NOMO-1 treated with dmso at 0.1 percent for 144 hours (cell line): Measurements from ENCODE around the gene HTR6.

ENCODE experiments used
- DNase-seq: peaks from one replicate; lab custom pipeline; 2025; ENCODE audit not compliant: unreplicated experiment; lab: John Stamatoyannopoulos, UW

HTR6 gene

GRCh38 chr1:19685994-19686393 lies 21.3 kb downstream of the HTR6 start:
- no peak for DNase-seq

DNA sequence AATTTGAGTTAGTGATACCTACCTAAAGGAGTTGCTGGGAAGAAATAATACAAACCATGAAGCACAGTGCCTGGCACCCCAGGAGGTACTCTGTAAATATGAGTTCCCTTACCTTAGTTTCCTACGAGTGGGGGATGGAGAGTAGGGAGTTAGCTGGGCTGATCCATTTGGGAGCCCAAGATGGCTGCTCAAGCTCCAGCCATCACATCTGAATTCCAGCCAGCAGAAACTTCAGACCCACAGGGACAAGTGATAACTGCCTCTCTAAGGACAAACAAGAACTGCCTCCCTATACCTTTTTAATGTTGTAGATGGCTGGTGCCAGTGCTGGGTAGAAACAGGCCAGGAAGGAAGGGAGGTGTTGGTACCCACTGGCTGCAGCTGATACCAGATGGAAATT lies 22.7 kb downstream of the HTR6 start:
- no peak for DNase-seq

DNA sequence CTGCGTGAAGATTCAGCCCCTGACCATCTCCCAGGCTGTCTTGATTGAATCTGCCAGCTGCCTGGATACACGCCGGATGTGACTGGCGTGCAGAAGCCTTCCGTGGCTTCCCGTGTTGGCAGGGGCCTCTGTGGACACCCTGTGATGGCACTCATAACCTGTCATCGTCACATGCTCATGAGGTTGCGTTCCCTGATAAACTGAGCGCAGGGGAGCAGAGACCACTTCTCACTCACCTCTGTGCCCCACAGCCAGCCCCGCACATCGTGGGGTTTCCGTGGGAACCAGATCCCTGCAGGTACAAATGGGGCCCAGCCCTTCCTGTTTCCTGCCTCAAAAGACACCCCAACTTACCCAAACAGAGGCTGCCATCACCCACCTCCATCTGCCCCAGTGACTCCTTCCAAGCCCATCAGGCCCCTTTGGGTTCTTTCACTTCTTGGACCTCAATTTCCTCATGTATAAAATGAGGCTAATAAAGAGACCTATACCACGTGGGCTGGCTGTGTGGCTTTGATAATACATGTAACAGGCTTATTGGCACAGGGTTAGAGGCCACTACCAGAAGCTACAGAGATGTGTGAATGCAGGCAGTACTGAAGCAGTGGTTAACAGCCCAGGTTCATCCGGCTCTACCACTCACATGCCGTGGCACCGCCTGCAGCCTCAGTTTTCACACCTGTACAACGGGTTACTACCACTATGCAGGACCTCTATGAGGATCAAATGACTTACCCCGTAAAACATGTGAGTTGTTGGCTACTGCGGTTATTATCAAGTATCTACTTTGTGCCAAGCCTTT lies 23.6 kb downstream of the HTR6 start:
- no peak for DNase-seq

GRCh38 chr1:19689085-19689757 lies 24.5 kb downstream of the HTR6 start:
- DNase-seq: no peak

GRCh38 chr1:19689856-19690255 lies 25.2 kb downstream of the HTR6 start:
- no peak for DNase-seq

- DNase-seq: no peak
Measured at GRCh38 chr1:19690342-19690741, 25.7 kb downstream of the HTR6 start.

DNA sequence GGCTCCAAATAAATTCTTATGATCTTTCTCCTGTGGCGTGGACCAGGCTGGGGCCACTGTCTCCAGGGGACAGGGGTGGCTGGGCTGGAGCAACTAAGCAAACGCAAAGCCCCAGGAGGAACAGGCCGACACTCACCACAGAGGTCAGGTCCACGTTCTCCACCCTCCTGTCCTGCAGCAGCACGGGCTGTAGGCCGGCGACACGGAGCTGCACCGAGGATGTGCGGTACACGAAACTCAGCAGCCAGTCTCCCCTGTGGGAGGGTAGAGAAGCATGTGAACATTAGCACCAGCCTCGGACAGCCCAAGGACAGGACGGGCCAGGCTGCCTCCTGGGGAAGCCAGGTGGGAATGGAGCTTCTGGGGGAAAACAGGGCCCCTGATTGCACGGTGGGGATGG lies 29.6 kb downstream of the HTR6 start:
- no peak for DNase-seq

- no peak for DNase-seq
Measured at GRCh38 chr1:19695772-19696171, 31.1 kb downstream of the HTR6 start.

DNA sequence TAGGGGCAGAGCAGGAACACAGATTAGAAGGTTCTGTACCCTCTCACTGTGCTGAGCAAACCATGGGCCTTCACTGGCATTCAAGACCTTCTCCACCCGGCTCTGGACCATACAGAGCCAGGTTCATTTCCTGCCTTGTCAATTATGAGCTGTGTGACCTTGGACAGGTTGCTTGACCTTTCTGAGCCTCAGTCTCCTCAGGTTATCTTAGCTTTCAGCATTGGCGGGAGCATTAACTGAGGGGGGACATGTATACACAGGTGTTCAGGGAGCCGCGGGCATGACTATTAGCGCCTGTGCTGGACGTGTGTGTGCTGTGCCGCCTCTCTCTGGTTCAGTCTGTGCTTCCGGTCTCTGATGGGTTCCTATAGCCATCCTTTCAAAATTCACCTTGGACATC lies 32.1 kb downstream of the HTR6 start:
- DNase-seq: no peak

DNA sequence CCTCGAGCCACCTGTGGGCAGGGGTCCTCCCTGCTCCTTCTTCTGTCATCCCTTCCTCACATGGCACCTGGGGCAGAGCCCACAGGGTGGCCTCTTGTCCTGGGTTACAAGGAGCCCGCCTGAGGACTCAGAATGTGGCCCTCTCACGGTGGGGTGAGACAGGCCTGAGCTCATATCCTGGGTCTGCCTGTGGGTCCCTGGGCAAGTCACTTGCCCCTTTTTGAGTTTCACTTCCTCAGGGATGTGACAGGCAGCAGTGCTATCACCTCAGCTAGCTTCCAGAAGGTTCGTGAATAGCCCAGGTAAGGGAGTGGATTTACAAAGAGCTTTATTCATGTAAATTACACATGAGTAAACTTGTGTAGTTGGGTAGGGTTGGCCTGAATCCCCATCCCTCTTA lies 33.5 kb downstream of the HTR6 start:
- DNase-seq: no peak

DNA sequence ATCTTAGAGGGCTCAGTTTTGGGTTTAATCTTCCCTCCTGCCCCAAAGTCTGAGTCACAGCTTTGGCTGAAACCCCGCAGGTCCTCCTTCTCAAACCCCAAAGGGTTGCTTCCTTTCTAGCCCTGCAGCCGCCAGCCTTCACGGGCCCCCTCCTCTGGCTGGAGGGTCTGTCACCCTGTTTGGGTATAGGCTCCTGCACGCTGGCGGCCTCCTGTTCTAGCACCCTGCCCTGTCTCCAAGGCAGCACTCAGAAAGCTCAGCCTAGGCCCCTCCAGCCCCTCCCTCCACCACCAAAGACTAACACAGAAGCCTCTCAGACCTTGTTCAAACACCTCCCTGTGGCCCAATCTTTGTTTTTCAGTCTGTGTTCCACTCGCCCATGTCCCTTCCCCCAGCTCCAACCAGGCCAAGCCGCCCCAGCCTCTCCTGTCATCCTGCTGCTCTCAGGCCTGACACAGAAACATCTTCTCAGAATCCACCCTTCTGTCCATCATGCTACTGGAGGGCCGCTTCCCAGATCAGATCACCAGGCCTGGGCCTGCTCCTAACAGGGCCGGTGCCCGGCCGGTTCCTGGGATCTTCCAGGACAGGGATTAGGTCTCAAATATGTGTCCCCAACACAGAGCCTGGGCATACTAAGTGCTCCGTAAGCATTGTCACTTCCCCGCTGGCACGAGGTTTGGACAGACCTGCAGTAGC lies 35.6 kb downstream of the HTR6 start:
- no peak for DNase-seq

DNA sequence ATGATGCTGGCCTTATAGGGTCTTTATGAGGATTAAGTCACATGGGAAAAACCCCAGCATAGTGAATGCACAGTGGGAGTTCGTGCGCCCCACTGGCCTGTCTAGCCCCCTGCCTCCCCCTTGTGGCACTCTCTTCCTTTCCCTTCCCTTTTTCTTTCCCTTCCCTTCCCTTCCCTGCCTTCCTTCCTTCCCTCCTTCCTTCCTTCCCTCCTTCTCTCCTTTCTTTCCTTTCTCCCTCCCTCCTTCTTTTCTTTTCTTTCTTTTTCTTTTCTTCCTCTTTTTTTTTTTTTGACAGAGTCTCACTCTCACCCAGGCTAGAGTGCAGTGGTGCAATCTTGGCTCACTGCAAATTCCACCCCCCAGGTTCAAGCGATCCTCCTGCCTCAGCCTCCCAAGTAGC lies 38.6 kb downstream of the HTR6 start:
- DNase-seq: no peak

DNA sequence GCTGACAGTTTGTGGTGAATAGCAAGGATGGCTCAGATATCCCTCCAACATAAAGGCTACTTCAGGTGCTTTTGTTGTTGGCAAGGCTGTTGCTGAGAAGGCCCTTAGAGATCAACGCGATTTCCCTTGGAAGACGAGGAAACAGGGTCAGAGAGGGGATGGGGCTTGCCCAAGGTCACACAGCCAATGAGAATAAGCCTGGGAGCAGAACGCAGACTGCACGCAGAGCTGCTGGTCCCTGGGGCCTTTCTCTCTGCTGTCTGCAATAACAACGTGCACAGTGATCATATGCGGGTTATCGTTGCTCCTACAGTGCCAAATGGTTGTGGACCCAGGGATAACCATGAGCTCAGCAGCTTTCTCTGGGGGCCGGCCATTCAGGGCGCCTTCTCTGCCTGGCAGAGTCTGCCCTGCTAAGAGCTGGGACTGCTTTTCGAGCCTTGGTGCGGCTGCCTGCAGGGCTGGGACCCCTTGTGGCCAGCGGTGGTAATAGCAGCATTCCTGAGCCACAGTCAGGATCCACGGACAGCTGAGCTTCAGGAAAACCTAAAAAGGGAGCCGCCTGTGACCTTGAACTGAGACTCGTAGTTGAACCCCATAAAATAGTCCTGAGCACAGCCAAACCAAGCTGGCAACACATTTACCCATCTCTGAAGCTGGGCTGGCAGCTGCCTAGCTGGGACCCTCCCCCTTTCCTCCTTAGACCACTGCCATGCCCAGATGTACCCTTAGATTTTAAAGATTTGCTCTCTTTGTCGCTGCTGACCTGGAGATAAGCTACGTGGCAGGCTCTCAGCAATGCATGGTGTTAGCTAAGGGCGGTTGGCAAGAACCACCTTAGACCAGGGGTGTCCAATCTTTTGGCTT lies 39.8 kb downstream of the HTR6 start:
- no peak for DNase-seq

GRCh38 chr1:19705464-19705863 lies 40.8 kb downstream of the HTR6 start:
- no peak for DNase-seq

DNA sequence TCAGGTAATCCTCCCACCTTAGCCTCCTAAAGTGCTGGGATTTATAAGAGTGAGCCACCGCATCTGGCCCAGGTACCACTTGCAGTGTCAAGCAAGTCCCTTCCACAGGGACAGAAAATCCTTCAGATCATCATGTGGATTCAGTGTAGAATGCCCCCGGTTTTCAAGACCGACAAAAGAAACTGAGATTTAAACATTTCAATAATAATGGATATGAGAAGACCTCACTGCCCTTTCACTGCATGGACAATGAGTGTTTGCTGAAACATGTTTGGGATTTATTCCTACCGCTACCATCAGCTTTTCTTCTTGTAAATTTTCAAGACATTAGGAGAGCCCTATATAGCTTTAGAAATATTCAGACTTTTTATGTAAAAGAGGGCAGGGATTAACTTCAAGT lies 41.5 kb downstream of the HTR6 start:
- DNase-seq: no peak

DNA sequence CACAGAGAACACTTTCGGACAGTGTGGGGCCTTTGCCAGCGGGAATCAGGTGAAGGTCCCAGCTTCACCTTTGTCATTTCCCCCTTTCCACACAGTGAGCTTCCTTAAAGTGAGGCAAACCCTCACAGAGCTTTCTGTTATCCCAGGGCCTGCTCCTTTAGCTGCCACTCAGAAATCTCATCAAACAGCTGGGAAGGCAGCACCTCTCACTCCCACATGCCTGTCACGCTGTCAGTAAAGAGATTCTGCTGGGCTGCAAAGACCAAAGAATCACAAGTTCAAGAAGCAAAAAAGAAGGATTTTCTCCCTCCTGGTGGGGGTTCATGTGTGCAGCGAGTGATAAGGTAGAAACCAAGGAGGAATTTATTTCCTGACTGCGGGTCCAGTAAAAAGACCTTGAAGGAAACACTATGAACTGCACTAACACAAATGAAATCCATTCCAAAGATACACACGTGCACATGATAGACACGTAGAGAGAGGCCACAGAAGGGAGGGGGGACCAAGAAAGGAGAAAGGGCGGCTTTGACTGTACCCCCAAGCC lies 44.0 kb downstream of the HTR6 start:
- DNase-seq: no peak

- DNase-seq: no peak
Measured at GRCh38 chr1:19709260-19709793, 44.7 kb downstream of the HTR6 start.

DNA sequence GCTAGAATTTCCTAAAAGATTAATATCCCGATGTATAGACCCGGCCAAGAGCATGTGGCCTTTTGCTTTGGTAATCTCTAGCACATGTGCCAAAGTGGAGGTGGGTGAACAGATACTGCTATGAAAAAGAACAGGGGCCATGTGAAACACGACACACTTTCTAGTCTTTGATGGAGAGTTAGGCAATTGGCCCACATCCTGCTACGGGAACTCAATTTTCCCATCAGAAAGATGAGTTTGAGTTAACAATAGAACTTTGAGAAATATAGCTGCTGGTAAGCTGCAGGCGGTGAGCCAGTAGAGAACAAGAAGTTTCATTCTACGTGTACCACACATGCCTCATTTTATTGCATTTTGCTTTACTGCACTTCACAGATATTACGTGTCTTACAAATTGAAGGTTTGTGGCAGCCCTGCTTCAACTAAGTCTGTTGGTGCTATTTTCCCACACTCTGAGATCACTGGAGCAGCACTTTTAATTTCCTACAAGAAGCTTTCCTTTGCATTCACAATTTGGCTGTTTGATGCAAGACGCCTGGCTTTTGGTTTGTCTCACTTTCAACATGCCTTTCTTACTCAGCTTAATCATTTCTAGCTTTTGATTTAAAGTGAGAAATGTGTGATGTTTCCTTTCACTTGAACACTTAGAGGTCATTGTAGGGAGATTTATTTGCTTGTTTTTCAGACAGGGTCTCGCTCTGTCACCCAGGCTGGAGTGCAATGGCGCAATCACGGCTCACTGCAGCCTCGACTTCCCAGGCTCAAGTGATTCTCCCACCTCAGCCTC lies 46.3 kb downstream of the HTR6 start:
- no peak for DNase-seq

DNA sequence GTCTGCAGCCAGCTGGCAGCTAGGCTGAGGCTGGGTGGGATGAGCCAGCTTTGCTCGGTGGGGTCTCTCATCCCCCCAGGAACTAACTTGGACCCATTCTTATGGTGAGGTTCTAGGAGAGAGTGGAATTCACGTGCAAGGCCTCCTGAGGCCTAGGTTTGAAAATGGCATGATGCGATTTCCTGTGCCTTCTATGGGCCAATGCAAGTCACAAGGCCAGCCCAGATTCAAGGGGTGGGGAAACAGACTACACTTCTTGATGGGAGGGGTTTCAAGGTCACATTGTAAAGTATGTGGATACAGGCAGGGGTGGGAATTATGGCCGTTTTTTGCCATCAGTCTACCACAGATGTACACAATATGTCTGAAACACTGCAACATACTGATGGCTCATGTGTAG lies 48.3 kb downstream of the HTR6 start:
- no peak for DNase-seq
